ENCODE measurements around the gene TEX50. TPM values are rescaled to one million over a fixed set of nuclear protein-coding genes. Genes with fewer than 3 reads are reported as not detected.
"Not testable (repeated sequence)": the region's sequence is repeated elsewhere in the genome, so short reads cannot be mapped to it uniquely, and the experiment has no call there.

The TEX50 gene
- total RNA-seq, 1 donor from 2014 or later = not detected

DNA sequence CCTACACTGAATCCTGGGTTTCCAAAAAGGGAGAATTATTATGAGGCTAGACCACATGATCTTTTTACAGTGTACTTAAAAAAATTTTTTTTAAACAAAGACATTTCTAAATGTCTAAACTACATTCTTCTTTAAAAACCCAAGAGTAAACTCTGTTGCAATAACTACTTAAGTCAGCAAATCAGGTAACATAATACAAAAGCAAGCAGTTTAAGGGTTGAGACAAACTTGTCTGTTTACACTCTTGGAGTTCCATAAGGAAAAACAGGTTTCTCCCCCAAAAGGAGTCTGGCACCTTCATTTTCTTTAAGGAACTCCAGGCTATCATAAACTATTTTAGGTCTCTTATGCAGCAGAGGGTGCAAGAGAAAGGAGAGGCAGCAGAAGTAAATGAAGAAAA, 47.0 kb downstream of the TEX50 start:
- Mint-ChIP-seq H3K27ac (peak overlapping the region; percentile 5), H3K4me3 (peak overlapping the region; percentile 37), H3K4me1 (ENCODE audit: unreplicated experiment) (peaks cover 5% of the 10 kb centered on the region), H3K9me3 (peaks cover 7% of the 10 kb centered on the region), H3K36me3 (no peaks in the 10 kb centered on the region), H3K27me3 (no peaks in the 10 kb centered on the region)
- TF ChIP-seq CTCF (conservative IDR thresholded peaks at IDR 0.05) = no peak
- no peak for DNase-seq (ENCODE audit: extremely low spot score, unreplicated experiment)

DNA sequence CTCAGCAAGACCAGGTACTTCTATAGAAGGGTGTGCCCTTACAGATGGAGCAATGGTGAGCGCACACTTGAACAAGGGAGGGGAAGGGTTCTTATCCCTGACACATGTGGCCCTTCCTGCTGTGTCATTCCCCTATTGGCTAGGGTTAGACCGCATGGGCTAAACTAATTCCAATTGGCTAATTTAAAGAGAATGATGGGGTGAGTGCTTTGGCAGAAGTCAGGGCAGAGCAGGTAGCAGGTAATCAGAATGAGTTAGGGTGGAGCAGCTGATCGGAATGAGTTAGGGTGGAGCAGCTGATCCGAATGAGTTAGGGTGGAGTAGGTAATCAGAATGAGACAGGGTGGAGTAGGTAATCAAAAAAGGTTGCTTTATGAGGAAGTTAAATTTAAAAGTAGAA, 48.7 kb downstream of the TEX50 start:
- H3K4me1 Mint-ChIP-seq (ENCODE audit: unreplicated experiment); H3K36me3 Mint-ChIP-seq; H3K4me3 Mint-ChIP-seq; H3K27me3 Mint-ChIP-seq; DNase-seq (ENCODE audit: extremely low spot score, unreplicated experiment); H3K9me3 Mint-ChIP-seq: not testable (repeated sequence)
- peak overlapping the region; percentile 35 for H3K27ac Mint-ChIP-seq

DNA sequence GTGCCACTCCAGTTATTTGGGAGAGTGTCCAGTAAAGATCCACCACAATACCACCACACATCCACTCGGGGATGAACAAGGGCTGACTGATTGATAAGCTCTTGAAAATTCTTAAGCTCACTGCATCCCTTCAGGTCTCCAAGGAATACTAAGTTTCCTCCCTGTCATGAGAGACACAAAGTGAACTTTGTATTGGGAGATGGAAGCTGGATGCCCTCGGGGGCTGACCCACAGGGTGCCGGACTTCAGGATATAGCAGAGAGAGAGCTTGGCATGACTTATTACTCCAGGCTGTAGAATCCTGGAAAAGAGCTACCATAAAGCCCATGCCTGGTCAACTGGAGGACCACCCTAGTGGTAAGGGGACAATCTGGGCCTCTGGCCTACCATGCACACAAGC, 50.0 kb downstream of the TEX50 start:
- not testable (repeated sequence) for DNase-seq (ENCODE audit: extremely low spot score, unreplicated experiment); H3K9me3 Mint-ChIP-seq; H3K36me3 Mint-ChIP-seq; H3K4me1 Mint-ChIP-seq (ENCODE audit: unreplicated experiment); H3K4me3 Mint-ChIP-seq; H3K27ac Mint-ChIP-seq
- H3K27me3 Mint-ChIP-seq = peaks cover 13% of the 10 kb centered on the region

Other genes starting within 250 kb of the TEX50 start
- 333 and 411 TPM in 2 replicates for gene PRDX6, start 158.0 kb upstream of the TEX50 start, total RNA-seq (ENCODE audit: low replicate concordance)
- 0.60 TPM in 1 of 2 replicates, not detected in the other for gene SLC9C2, start 32.3 kb upstream of the TEX50 start, total RNA-seq (ENCODE audit: low replicate concordance)
- 0.50 and 3.1 TPM in 2 replicates for gene ANKRD45, start 34.5 kb downstream of the TEX50 start, total RNA-seq (ENCODE audit: low replicate concordance)
- gene KLHL20, start 79.6 kb downstream of the TEX50 start, total RNA-seq (ENCODE audit: low replicate concordance) = 22.8 and 23.6 TPM in 2 replicates
- 23.6 and 28.2 TPM in 2 replicates for gene DARS2, start 189.3 kb downstream of the TEX50 start, total RNA-seq (ENCODE audit: low replicate concordance)
- 11.5 and 14.1 TPM in 2 replicates for gene CENPL, start 189.5 kb downstream of the TEX50 start, total RNA-seq (ENCODE audit: low replicate concordance)
- gene GAS5, start 232.7 kb downstream of the TEX50 start, total RNA-seq (ENCODE audit: low replicate concordance) = 501 and 574 TPM in 2 replicates
- 11.5 and 14.6 TPM in 2 replicates for gene ZBTB37, start 233.0 kb downstream of the TEX50 start, total RNA-seq (ENCODE audit: low replicate concordance)